ENCODE data around the gene TNP1.

DNA sequence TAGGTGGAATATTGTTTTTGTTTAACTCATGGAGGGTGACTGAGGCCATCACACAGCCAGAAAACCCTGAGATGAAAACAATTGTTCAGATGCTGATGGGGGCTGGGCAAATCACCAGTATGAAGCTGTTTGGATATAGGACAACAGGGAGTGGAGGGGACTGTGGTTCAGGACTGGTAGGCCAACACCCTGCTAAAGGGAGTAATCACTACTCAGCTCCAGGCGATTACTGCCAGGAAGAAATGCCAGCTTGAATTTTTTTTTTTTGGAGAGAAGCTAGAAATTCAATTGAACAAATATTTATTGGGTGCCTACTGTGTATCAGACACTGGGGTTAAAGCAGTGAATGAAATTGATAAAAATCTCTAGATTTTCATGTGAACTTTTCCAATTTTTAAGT lies 37.4 kb downstream of the TNP1 start:
- no peak for TF ChIP-seq POLR2AphosphoS5 (IDR thresholded peaks at IDR 0.05; ENCODE audit: low read depth, low read length)
- TF ChIP-seq TAF1 (IDR thresholded peaks at IDR 0.05; ENCODE audit: low read depth, low read length), result no peak
- no peak for TF ChIP-seq POLR2A (IDR thresholded peaks at IDR 0.05; ENCODE audit: low read depth, low read length)
- TF ChIP-seq SPI1 (IDR thresholded peaks at IDR 0.05; ENCODE audit: low read depth, low read length), result no peak
- TF ChIP-seq PAX5 (IDR thresholded peaks at IDR 0.05; ENCODE audit: insufficient read depth, low read length, severe bottlenecking), result no peak
